CD4-positive, alpha-beta T cell (primary cell): Measurements from ENCODE around the gene PCSK2. TPM values are rescaled to one million over a fixed set of nuclear protein-coding genes. Genes with fewer than 3 reads are reported as not detected.

ENCODE experiments used
- ATAC-seq: fragments of 200-7000 bp; cut with Tn5 transposase; one replicate; pipeline ENCODE4 v1.10.0; 2022; ENCODE audit warnings: mild to moderate bottlenecking; ENCODE audit not compliant: poor library complexity
- CTCF ChIA-PET: fragments of 350-600 bp; sonication (Branson Sonifier 250); formaldehyde crosslinking; loops from one replicate; lab custom pipeline; 2021; ENCODE audit warnings: antibody characterized with exemption, inconsistent platforms; lab: Charles Lee
- POLR2A ChIA-PET: fragments of 350-600 bp; sonication (Branson Sonifier 250); formaldehyde crosslinking; loops from one replicate; lab custom pipeline; 2021; ENCODE audit warnings: antibody characterized with exemption, inconsistent platforms; lab: Charles Lee
- DNase-seq, 14 experiments: peaks; one replicate each; pipeline ENCODE4 v3.0.0-alpha.2; 2013 to 2020; ENCODE audit warnings: mixed read lengths in 2 of 14
- H3K27ac ChIP-seq, 2 donors: one replicate each; pipeline versions ENCODE4 v1.5.1 to v1.7.0; 2013; ENCODE audit warnings: low read length in 2 of 2, low read depth in 1 of 2, mild to moderate bottlenecking in 1 of 2
- H3K27me3 ChIP-seq, 2 experiments: 1 replicate in 1 of 2; 2 replicates in 1 of 2; pipeline versions ENCODE4 v1.6.1 to v1.7.0; 2013; ENCODE audit warnings: low read length in 2 of 2, control low read depth in 1 of 2, mild to moderate bottlenecking in 1 of 2, moderate library complexity in 1 of 2; ENCODE audit not compliant: insufficient read depth in 2 of 2, control insufficient read depth in 1 of 2
- H3K36me3 ChIP-seq: one replicate; pipeline ENCODE4 v1.6.1; 2013; ENCODE audit warnings: low read length, control low read depth; ENCODE audit not compliant: insufficient read depth
- H3K4me1 ChIP-seq: one replicate; pipeline ENCODE4 v1.6.1; 2013; ENCODE audit warnings: low read length, control low read depth; ENCODE audit not compliant: insufficient read depth
- H3K4me3 ChIP-seq: one replicate; pipeline ENCODE4 v1.5.1; 2013; ENCODE audit warnings: mild to moderate bottlenecking, low read length, moderate library complexity
- H3K9me3 ChIP-seq, 2 experiments: 1 replicate in 1 of 2; 2 replicates in 1 of 2; pipeline versions ENCODE4 v1.6.1 to v1.7.0; 2013; ENCODE audit warnings: low read length in 2 of 2, mild to moderate bottlenecking in 2 of 2, control low read depth in 1 of 2, moderate library complexity in 1 of 2; ENCODE audit not compliant: control insufficient read depth in 1 of 2, insufficient read depth in 1 of 2
- H3K27ac Mint-ChIP-seq: one replicate; pipeline ENCODE4 v1.8.0; 2020; ENCODE audit warnings: mixed read lengths
- H3K27me3 Mint-ChIP-seq: one replicate; pipeline ENCODE4 v1.8.0; 2021; ENCODE audit warnings: mixed read lengths
- H3K36me3 Mint-ChIP-seq: one replicate; pipeline ENCODE4 v1.8.0; 2021; ENCODE audit warnings: low read depth, mixed read lengths
- H3K4me1 Mint-ChIP-seq: one replicate; pipeline ENCODE4 v1.8.0; 2021; ENCODE audit warnings: low read depth, mixed read lengths
- H3K4me3 Mint-ChIP-seq: one replicate; pipeline ENCODE4 v1.8.0; 2020; ENCODE audit warnings: mild to moderate bottlenecking, mixed read lengths
- H3K9me3 Mint-ChIP-seq: one replicate; pipeline ENCODE4 v1.8.0; 2020; ENCODE audit warnings: mixed read lengths
- intact Hi-C, 2 experiments: fragments of 100-400 bp; cut with DNase I in 1 of 2; cut with micrococcal nuclease in 1 of 2; formaldehyde crosslinking; loops; one replicate each; pipeline versions ENCODE4 v1.15.1 to v1.9.0; 2023 to 2025; cut with DNase I, micrococcal nuclease
- total RNA-seq, 174 experiments: library from RNA in 2 of 174; stranded (reverse) in 2 of 174; gene quantifications; one replicate each; pipeline ENCODE4 v1.2.3 and lab custom pipeline; 2021 to 2026
- TF ChIP-seq, protein P1 (sequence below): fragments of 200-600 bp; IDR thresholded peaks from one replicate; pipeline ENCODE4 v1.8.0; 2022; ENCODE audit warnings: antibody characterized with exemption, mild to moderate bottlenecking

PCSK2 gene
- total RNA-seq, 2 experiments from 2014 or later, result not detected

DNA sequence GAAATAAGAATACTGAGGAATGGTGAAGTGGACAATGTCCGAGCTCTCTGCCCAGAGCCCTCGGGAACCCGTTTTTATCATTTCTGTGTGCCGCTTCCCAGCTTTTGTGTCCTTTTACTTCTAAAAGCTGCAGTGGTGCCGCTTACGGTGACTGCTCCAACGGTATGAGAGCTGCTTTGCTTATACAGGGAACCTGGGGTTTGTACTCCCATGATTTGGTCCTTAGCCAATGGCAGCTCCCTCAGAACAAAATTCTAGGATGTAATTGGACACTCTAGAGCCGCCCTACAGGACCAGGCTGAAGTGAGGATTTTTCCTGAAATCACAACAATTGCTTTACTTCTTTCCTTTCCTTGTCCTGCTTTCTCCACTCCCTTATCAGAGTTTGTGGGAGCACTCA is 24.2 kb upstream of the PCSK2 start:
- H3K9me3 ChIP-seq, result no peaks in the 10 kb centered on the region
- TF ChIP-seq, protein P1, sequence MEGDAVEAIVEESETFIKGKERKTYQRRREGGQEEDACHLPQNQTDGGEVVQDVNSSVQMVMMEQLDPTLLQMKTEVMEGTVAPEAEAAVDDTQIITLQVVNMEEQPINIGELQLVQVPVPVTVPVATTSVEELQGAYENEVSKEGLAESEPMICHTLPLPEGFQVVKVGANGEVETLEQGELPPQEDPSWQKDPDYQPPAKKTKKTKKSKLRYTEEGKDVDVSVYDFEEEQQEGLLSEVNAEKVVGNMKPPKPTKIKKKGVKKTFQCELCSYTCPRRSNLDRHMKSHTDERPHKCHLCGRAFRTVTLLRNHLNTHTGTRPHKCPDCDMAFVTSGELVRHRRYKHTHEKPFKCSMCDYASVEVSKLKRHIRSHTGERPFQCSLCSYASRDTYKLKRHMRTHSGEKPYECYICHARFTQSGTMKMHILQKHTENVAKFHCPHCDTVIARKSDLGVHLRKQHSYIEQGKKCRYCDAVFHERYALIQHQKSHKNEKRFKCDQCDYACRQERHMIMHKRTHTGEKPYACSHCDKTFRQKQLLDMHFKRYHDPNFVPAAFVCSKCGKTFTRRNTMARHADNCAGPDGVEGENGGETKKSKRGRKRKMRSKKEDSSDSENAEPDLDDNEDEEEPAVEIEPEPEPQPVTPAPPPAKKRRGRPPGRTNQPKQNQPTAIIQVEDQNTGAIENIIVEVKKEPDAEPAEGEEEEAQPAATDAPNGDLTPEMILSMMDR, result no peak
- no peak overlapping the region for H3K27ac ChIP-seq
- Mint-ChIP-seq H3K27ac (no peak overlapping the region), H3K36me3 (no peaks in the 10 kb centered on the region), H3K27me3 (peaks cover 14% of the 10 kb centered on the region), H3K4me3 (no peak overlapping the region), H3K4me1 (no peaks in the 10 kb centered on the region), H3K9me3 (peaks cover 3% of the 10 kb centered on the region)
- H3K4me3 ChIP-seq, result no peak overlapping the region
- no peak for DNase-seq
- no peaks in the 10 kb centered on the region for H3K27me3 ChIP-seq
- no peaks in the 10 kb centered on the region for H3K4me1 ChIP-seq
- no peaks in the 10 kb centered on the region for H3K36me3 ChIP-seq
- ATAC-seq, result no peak
- intact Hi-C loops, result no loop called here
- POLR2A ChIA-PET, result no interaction called here
- CTCF ChIA-PET, result no interaction called here

DNA sequence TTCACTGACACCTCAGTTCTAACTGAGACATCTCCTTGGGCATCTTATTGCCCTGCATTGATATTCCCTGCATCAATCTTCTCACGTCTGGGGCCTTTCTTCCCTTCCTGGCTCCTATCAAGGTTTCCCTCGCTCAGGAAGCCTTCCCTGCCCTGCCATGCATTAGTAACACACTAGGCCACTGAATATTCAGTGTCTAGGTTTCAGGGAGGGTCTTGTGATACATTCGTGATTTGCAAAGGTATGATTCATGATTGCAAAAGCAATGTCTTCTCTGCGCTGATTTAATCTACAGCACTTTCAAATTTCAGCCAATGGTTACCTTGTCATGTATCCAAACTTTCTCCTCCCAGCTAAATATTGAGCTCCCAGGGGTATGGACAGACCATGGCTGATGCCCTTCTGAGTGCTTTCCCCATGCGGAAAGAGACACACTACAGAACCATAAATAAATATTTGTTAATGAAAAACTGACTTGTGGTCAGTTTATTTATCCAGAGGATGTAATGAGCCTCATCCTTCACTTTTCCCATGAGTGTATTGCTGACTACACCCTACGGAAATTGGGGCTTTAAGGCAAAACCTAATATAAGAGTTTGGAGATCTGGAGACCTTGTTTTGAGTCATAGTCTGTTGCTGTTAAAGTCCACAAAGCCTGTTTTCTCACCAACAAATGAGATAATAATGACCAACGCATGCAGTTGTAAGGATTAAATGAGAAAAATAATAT is 21.6 kb upstream of the PCSK2 start:
- H3K36me3 ChIP-seq, result no peaks in the 10 kb centered on the region
- ChIA-PET POLR2A (no interaction called here), CTCF (no interaction called here)
- no peaks in the 10 kb centered on the region for H3K9me3 ChIP-seq
- H3K4me1 Mint-ChIP-seq, result no peaks in the 10 kb centered on the region
- no peak overlapping the region for H3K27ac ChIP-seq
- ATAC-seq (no peak), DNase-seq (no peak)
- H3K4me3 ChIP-seq, result no peak overlapping the region
- H3K4me3 Mint-ChIP-seq, result no peak overlapping the region
- H3K36me3 Mint-ChIP-seq, result no peaks in the 10 kb centered on the region
- H3K4me1 ChIP-seq, result no peaks in the 10 kb centered on the region
- no peaks in the 10 kb centered on the region for H3K9me3 Mint-ChIP-seq
- no peaks in the 10 kb centered on the region for H3K27me3 ChIP-seq
- H3K27ac Mint-ChIP-seq, result no peak overlapping the region
- TF ChIP-seq, protein P1, result no peak
- intact Hi-C loops, result no loop called here
- peaks cover 14% of the 10 kb centered on the region for H3K27me3 Mint-ChIP-seq

DNA sequence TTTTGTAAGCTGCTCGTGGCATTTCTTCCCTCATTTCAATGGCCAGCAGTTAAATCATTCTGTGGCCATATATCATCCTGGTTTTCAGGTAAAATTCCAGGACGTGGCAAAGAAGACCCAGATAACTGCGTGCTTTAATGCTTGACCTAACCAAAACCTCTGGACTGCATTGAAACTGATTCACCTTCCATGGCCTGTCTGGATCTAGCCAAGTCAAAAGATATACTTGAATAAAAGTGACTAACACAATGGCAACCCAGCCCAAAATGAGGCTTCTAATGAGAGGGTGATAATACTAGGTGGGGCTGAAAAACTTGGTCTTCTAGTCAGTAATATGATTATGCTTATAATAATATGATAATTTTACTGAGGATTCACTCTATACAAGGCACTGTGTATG is 16.5 kb upstream of the PCSK2 start:
- no peak overlapping the region for H3K27ac Mint-ChIP-seq
- POLR2A ChIA-PET, result no interaction called here
- Histone ChIP-seq H3K4me1 (no peaks in the 10 kb centered on the region), H3K27ac (no peak overlapping the region), H3K9me3 (no peaks in the 10 kb centered on the region), H3K4me3 (no peak overlapping the region), H3K27me3 (no peaks in the 10 kb centered on the region), H3K36me3 (no peaks in the 10 kb centered on the region)
- CTCF ChIA-PET, result no interaction called here
- no peak for DNase-seq
- H3K4me1 Mint-ChIP-seq, result no peaks in the 10 kb centered on the region
- no peak overlapping the region for H3K4me3 Mint-ChIP-seq
- H3K36me3 Mint-ChIP-seq, result no peaks in the 10 kb centered on the region
- intact Hi-C loops, result no loop called here
- TF ChIP-seq, protein P1, result no peak
- H3K9me3 Mint-ChIP-seq, result peaks cover 2% of the 10 kb centered on the region
- no peak for ATAC-seq
- no peaks in the 10 kb centered on the region for H3K27me3 Mint-ChIP-seq
